Calu3 (cell line): ENCODE results near the gene NCAPG. TPM values are rescaled to one million over a fixed set of nuclear protein-coding genes. Genes with fewer than 3 reads are reported as not detected.

Experiments
- BruUV-seq: library from RNA; stranded (reverse); fragments of 400-500 nt; replicated peaks from 2 replicates; lab custom pipeline; 2021; lab: Mats Ljungman, UMichigan
- CTCF ChIA-PET: fragments of 300-600 bp; sonication (Branson Sonifier 250); formaldehyde crosslinking; loops from one replicate; lab custom pipeline; 2022; ENCODE audit warnings: antibody characterized with exemption; lab: Charles Lee
- DNase-seq: peaks from one replicate; pipeline ENCODE4 v3.0.0; 2022
- H3K27ac Mint-ChIP-seq: one replicate; pipeline ENCODE4 v1.8.0; 2022; ENCODE audit warnings: mixed read lengths; ENCODE audit not compliant: unreplicated experiment
- H3K27me3 Mint-ChIP-seq: one replicate; pipeline ENCODE4 v1.8.0; 2022; ENCODE audit warnings: mixed read lengths; ENCODE audit not compliant: unreplicated experiment
- H3K36me3 Mint-ChIP-seq: one replicate; pipeline ENCODE4 v1.8.0; 2022; ENCODE audit warnings: mild to moderate bottlenecking, moderate library complexity, mixed read lengths; ENCODE audit not compliant: insufficient read depth, unreplicated experiment
- H3K4me1 Mint-ChIP-seq: one replicate; pipeline ENCODE4 v1.8.0; 2022; ENCODE audit warnings: mild to moderate bottlenecking, low read depth, mixed read lengths; ENCODE audit not compliant: unreplicated experiment
- H3K4me3 Mint-ChIP-seq: one replicate; pipeline ENCODE4 v1.8.0; 2022; ENCODE audit warnings: mild to moderate bottlenecking, low read depth, moderate library complexity, mixed read lengths; ENCODE audit not compliant: unreplicated experiment
- H3K9me3 Mint-ChIP-seq: one replicate; pipeline ENCODE4 v1.8.0; 2022; ENCODE audit warnings: low read depth, mixed read lengths; ENCODE audit not compliant: unreplicated experiment
- intact Hi-C: fragments of 100-400 bp; cut with micrococcal nuclease; formaldehyde crosslinking; loops from one replicate; pipeline ENCODE4 v1.10.0; 2022; ENCODE audit not compliant: unreplicated experiment
- total RNA-seq: library from RNA; stranded (reverse); gene quantifications from 2 replicates; pipeline ENCODE4 v1.2.3, GENCODE V29; 2022
- TF ChIP-seq, protein P1 (sequence below): fragments of 200-600 bp; IDR thresholded peaks from one replicate; pipeline ENCODE4 v1.8.0; 2022; ENCODE audit warnings: antibody characterized with exemption; ENCODE audit not compliant: unreplicated experiment

Gene NCAPG
- total RNA-seq, 1 experiment from 2014 or later: 35.3 TPM

DNA sequence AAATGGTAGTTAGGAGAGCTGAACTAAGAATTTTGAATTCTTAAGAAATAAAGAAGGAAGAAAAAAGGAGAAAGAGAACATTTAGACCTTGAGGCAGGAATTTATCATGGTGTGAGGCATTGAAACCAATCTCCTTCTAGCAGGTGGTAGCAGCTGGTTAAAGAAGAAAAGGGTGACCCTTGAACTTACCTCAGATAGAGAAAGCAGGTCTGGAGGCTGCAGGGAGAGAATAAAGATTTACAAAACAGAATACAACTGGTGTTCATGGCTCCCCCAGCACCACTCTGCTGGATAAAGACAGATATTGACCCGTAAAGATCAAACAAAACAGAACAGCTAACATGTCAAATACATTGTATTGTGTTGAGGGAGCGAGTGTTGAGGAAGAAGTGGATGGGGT is 56.0 kb downstream of the NCAPG start:
- Mint-ChIP-seq H3K27me3 (no peaks in the 10 kb centered on the region), H3K4me1 (no peaks in the 10 kb centered on the region), H3K27ac (no peak overlapping the region), H3K4me3 (no peak overlapping the region), H3K9me3 (no peaks in the 10 kb centered on the region), H3K36me3 (no peaks in the 10 kb centered on the region)
- no peak for DNase-seq
- TF ChIP-seq, protein P1, sequence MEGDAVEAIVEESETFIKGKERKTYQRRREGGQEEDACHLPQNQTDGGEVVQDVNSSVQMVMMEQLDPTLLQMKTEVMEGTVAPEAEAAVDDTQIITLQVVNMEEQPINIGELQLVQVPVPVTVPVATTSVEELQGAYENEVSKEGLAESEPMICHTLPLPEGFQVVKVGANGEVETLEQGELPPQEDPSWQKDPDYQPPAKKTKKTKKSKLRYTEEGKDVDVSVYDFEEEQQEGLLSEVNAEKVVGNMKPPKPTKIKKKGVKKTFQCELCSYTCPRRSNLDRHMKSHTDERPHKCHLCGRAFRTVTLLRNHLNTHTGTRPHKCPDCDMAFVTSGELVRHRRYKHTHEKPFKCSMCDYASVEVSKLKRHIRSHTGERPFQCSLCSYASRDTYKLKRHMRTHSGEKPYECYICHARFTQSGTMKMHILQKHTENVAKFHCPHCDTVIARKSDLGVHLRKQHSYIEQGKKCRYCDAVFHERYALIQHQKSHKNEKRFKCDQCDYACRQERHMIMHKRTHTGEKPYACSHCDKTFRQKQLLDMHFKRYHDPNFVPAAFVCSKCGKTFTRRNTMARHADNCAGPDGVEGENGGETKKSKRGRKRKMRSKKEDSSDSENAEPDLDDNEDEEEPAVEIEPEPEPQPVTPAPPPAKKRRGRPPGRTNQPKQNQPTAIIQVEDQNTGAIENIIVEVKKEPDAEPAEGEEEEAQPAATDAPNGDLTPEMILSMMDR: no peak
- intact Hi-C loops: no loop called here
- no TSS peak for BruUV-seq
- CTCF ChIA-PET: interaction anchor here (0.6 kb wide), 1 partner anchor 14 kb away, joined by 6 read pairs; no protein-coding TSS in a partner anchor

DNA sequence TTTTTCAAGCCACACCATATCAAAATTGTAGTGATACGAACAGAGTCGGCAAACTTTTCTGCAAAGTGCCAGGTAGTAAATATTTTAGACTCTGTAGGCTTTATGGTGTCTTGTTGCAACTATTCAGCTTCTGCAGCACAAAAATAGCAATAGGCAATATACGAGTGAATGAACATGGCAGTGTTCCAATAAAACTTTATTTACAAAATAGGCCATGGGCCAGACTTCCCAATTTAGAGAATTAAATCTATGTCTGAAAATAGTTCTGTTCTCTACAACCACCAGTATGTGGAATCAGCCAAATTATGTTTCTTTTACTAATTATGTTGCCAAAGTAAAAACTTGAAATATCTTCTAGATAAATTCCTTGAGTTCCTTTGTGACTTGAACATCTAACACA is 56.5 kb downstream of the NCAPG start:
- Mint-ChIP-seq H3K9me3 (no peaks in the 10 kb centered on the region), H3K36me3 (no peaks in the 10 kb centered on the region), H3K4me3 (no peak overlapping the region), H3K27ac (no peak overlapping the region), H3K27me3 (no peaks in the 10 kb centered on the region), H3K4me1 (no peaks in the 10 kb centered on the region)
- BruUV-seq: no TSS peak
- intact Hi-C loops: no loop called here
- TF ChIP-seq, protein P1: no peak
- no peak for DNase-seq
- CTCF ChIA-PET: no interaction called here

DNA sequence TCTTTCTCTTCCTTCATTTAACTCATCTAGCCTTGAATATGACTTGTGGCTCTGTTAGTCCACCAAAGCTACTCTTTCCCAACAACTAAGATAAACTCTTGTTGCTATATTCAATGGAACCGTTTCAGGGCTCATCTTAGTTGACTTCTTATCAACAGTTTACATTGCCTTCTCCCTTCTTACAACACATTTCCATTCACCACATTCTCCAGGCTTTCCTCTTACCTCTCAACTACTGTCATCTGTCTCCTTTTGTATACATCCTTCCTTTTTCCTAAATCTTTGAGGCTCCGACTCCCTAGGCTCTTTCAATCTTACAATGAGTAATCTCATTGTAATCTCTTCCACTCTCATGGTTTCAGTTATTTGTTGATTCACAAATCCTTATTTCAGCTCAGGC is 58.5 kb downstream of the NCAPG start:
- no peaks in the 10 kb centered on the region for H3K27me3 Mint-ChIP-seq

DNA sequence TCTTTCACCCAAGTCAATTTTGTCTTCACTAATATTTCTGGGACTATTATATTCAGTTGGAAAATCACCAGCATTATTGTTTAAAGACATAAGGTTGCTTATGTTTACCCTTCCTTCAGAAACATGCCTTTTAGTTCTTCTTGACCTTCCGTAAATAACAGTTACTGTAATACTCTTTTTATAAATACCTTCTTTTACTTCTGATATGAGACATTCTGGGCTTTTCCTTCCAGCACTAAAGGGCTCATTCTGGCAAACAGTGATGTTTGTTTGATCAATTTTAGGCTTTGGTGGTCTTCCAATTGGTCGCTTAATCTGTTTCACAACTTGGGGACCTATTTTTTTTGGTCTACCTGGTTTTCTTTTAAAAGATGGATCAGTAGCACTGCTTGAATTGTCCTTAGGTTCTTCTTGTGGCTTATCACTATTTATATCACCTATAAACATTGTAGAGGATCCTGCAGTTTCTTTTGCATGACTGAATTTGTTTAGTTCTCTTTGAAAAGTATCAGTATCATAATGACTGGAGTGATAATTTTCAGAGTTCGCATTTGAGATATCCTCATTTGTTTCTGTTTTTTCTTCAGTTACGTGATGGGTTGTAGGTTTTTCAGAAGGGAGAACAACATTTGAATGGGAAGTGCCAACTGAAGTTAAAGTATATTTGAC is 64.8 kb downstream of the NCAPG start:
- Mint-ChIP-seq H3K36me3 (no peaks in the 10 kb centered on the region), H3K4me3 (no peak overlapping the region), H3K27ac (no peak overlapping the region), H3K4me1 (no peaks in the 10 kb centered on the region), H3K9me3 (no peaks in the 10 kb centered on the region), H3K27me3 (no peaks in the 10 kb centered on the region)
- TF ChIP-seq, protein P1: no peak
- no peak for DNase-seq
- no TSS peak for BruUV-seq
- CTCF ChIA-PET: no interaction called here
- intact Hi-C loops: no loop called here

More for the DNA sequence above, 58.5 kb downstream of the NCAPG start:
- CTCF ChIA-PET: no interaction called here
- BruUV-seq: no TSS peak
- H3K27ac Mint-ChIP-seq: no peak overlapping the region
- DNase-seq: no peak
- intact Hi-C loops: no loop called here
- no peaks in the 10 kb centered on the region for H3K36me3 Mint-ChIP-seq
- H3K4me3 Mint-ChIP-seq: no peak overlapping the region
- H3K9me3 Mint-ChIP-seq: no peaks in the 10 kb centered on the region
- TF ChIP-seq, protein P1: no peak
- H3K4me1 Mint-ChIP-seq: no peaks in the 10 kb centered on the region
